Stimulated activated CD4-positive, alpha-beta T cell treated with anti-CD3 and anti-CD28 coated beads, Interleukin-4, amount 100 ng/mL, for 48 hours (primary cell): ENCODE results near the gene ANKS1B.
"Not testable (repeated sequence)": the region's sequence is repeated elsewhere in the genome, so short reads cannot be mapped to it uniquely, and the experiment has no call there.

Source experiments
- DNase-seq, 2 donors: peaks; one replicate each; pipeline ENCODE4 v3.0.0-alpha.2; 2020; ENCODE audit warnings: low read depth in 2 of 2

ANKS1B gene

GRCh38 chr12:99706736-99707473, 277.8 kb downstream of the ANKS1B start:
- no peak for DNase-seq

DNA sequence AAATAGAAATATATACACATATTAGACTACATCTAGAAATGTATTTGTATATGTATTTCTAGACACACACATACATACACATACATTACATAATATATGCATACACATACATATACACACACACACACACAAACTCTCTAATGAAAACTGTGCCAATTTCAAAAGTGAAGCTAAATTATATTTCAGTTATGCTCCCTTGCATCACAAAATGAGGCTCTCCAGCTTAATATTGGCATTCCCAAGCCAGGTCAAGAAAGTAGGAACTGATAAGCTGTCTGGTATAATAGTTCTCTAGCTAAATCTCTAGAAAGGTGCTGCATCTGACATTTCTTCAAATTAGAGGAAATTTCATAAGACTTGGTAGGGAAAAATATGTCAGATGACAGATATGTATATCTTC, 280.3 kb downstream of the ANKS1B start:
- DNase-seq, result no peak

- DNase-seq, result no peak
Observed at GRCh38 chr12:99704036-99704435, 280.7 kb downstream of the ANKS1B start.

- no peak for DNase-seq
Observed at GRCh38 chr12:99700032-99700431, 284.7 kb downstream of the ANKS1B start.

DNA sequence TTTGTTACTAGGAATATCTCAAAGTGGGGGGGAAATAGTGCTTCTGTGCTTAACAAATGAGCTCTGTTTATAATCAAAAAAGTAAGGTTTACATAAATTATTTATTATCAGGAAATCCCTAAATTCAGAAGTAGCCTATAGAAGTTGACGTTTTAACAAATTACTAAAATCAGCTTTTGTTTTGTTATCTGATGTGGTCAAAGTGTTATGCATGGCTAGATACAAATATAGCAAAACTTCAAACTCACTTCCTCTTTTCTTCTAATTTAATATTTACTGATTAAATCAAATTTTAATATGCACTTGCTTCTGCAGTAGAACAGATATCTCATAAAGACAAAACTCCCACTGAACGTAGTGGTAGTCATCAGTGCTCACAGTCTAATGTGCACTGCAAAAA, 289.7 kb downstream of the ANKS1B start:
- no peak for DNase-seq

- no peak for DNase-seq
Observed at GRCh38 chr12:99686142-99686541, 298.6 kb downstream of the ANKS1B start.

DNA sequence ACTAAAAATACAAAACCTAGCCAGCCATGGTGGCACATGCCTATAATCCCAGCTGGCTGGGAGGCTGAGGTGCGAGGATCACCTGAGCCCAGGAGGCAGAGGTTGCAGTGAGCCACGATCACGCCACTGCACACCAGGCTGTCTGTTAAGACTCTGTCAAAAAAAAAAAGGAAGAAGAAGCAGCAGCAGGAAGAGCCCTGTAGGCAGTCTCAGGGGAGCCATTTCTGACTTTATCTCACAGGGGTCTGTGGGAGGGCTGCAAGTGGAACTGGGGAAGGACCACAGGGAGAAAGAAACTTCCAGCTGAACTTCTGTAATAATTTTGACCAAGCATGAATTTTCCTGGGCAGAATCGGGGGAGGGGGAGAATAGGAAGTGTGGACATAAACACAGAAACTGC, 304.5 kb downstream of the ANKS1B start:
- DNase-seq, result no peak

DNA sequence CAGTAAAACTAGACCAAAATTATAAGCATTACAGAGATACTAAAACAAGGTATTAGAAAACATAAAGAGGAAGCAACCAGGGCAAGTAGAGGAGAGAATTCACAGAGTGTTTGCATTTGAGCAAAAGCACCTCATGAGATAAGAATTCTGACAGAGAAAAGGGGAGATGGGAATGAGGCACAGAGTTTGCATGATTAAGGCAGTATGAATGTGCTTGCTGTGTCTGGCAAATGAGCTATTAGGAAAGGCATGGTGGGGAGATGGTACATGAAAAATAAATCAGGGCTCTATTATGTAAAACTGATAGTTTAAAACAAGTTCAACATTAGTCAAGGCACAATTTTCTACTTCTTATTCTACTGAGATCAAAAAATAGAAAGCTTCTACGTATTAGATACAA, 314.1 kb downstream of the ANKS1B start:
- no peak for DNase-seq

DNA sequence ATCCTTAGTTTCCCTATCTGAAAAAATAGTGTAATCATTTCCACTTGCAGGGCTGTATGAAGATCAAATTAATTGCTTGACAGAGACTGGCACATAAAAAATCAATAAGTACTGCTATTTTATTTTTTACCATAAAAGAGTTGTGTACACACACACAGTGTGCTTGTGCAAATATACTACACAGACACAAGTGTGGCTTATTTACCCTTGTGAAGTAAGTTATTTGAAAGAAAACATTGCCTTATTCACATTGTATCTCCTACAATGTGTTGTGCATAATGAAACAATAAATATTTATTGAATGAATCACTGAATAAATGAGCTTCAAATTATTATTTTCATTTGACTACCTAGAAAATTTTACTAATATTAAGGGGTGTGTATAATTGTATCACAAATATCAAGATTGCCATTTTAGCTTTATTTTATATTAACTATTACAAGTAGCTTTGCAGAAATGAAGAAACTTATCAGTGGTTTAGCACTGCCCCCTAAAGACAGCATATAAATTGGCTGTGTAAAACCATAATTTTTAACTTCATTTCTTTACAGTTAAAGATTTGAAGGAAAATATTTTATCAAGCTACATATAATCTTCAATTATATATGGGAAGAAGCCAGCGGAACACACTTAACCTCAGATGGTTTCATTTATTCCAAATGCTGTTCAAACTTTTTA, 325.9 kb downstream of the ANKS1B start:
- no peak for DNase-seq

DNA sequence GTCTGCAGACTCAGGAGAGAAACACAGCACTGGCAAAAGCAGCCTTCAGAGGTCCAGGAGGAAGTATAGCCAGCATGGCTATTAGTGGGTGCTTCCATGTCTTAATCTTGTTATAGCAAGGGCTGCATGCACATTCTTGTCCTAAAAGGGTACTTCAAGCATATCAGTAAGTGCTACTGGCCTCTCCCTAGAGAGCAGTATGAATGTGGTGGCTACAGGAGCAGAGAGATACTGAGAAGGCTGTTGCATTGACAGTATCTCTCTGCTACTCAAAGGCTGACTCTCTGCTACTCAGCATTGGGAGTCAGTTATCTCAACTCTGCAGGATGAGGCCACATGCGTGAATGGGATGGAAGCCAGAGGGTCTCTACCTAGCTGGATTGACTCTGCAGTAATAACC, 335.2 kb downstream of the ANKS1B start:
- DNase-seq, result no peak

DNA sequence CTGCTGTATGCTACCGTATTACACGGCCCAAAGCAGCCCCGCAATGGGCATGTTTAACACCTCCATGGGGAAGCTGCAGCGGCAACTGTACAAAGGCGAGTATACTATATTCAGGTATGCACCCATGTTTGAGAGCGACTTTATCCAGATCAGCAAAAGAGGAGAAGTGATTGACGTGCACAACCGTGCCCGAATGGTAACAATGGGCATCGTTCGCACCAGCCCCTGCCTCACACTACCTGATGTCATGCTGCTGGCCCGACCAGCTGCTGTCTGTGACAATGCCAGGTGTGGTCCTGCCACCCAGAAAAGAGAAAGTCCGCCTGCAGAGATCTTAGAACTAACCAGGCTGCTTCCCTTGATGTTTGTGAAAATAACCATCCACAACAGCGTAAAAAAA, 336.6 kb downstream of the ANKS1B start:
- no peak for DNase-seq

GRCh38 chr12:99647453-99647852, 337.3 kb downstream of the ANKS1B start, which contains the start of gene GARIN6:
Gene GARIN6 (plus strand): TSS chr12:99647753. CDS start chr12:99648175, 422 bp downstream.
- DNase-seq, result no peak

DNA sequence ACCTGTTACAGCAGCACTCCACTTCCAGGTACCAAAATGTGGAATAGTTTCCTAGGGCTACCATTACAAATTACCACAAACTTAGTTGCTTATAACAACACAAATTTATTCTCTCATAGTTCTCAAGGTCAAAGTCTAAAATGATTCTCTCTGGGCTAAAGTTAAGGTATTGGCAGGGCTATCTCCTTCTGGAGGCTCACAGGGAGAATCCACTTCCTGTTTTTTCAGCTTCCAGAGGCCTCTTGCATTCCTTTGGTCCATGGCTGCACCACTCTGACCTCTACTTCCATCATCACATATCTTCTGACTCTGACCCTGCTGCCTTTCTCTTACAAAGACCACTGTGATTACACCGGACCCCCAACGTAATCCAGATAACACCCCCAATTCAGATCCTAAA, 340.1 kb downstream of the ANKS1B start:
- no peak for DNase-seq

- DNase-seq, result no peak
Observed at GRCh38 chr12:99627459-99627858, 357.3 kb downstream of the ANKS1B start.

- not testable (repeated sequence) for DNase-seq
Observed at GRCh38 chr12:99624591-99624990, 360.1 kb downstream of the ANKS1B start.

GRCh38 chr12:99620159-99620479, 364.6 kb downstream of the ANKS1B start:
- no peak for DNase-seq

GRCh38 chr12:99619389-99620158, 365.2 kb downstream of the ANKS1B start:
- DNase-seq, result no peak

- no peak for DNase-seq
Observed at GRCh38 chr12:99618657-99619056, 366.1 kb downstream of the ANKS1B start.

DNA sequence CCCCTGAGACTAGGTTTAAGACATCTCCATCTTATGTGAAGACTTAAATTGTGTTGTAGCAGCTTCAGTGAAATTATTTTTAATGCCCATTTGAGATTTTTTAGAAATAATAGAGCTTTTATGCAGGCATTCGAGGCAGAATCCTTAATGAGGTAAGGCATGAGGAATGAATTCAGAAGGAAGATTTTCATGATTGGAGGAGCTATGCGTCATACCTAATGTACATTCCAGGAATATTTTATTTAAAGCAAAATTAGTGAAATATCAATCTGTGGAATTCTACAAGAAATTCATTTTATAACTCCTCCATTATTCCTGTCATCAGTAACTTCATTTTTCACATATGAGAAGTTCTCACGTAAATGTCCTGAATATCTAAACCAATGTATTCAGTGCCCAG, 373.1 kb downstream of the ANKS1B start:
- no peak for DNase-seq

GRCh38 chr12:99611117-99611516, 373.6 kb downstream of the ANKS1B start:
- no peak for DNase-seq

DNA sequence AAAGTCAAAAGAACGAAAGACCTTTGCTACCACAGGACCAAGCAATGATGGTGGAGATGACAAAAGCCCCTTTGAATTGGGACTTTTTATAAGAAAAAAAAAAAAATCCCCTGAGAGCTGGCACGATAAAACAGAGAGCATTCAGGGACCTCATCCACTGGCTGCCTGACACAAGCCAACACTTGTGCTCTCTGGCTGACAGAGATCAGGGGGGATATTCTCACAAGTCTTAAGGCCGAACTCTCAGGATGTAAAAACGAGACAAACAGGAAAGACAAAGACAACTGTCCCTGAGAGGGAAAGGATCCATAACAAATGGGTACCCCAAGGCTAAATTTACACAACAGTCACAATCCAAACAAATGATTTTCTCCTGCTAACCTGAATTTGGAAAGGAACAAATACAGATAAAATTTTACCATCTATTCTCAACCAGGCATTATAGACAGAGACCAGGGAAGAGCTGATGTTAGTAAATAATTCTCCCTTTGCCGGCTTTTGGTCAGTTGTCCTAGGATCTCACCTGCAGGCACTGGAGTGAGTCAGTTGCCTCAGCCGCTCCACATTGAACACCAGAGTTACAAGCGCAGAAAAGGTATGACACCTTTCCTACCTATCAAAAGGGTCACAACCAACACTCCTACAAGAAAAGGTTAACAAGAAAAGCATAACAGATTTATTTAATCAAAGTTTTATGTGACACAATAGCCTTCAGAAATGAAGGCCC, 375.1 kb downstream of the ANKS1B start:
- DNase-seq, result no peak

- no peak for DNase-seq
Observed at GRCh38 chr12:99600388-99600787, 384.3 kb downstream of the ANKS1B start.
